ENCODE results near the gene SCAF1. TPM values are rescaled to one million over a fixed set of nuclear protein-coding genes. Genes with fewer than 3 reads are reported as not detected.

SCAF1 gene
- polyA plus RNA-seq, 1 donor from 2014 or later: 11.9 TPM

- H3K9me3 ChIP-seq (ENCODE audit: low read length): no peaks in the 10 kb centered on the region
- H3K9me2 ChIP-seq (ENCODE audit: insufficient read depth, low read length): no peaks in the 10 kb centered on the region
- H2AFZ ChIP-seq (ENCODE audit: low read depth, low read length): no peak overlapping the region
- no peaks in the 10 kb centered on the region for H3K36me3 ChIP-seq (ENCODE audit: insufficient read depth, low read length)
- peaks cover 20% of the 10 kb centered on the region for H3K79me2 ChIP-seq (replicated peaks; ENCODE audit: insufficient read depth, low read length)
- H3F3A ChIP-seq (ENCODE audit: insufficient read depth, low read length, poor library complexity, severe bottlenecking): no peaks in the 10 kb centered on the region
- peak overlapping the region; percentile 96 for H3K9ac ChIP-seq (ENCODE audit: low read length)
- H3K4me3 ChIP-seq (ENCODE audit: low read length): peak overlapping the region; percentile 95
- no peaks in the 10 kb centered on the region for H4K20me1 ChIP-seq (ENCODE audit: insufficient read depth)
- peak overlapping the region; percentile 67 for H3K4me2 ChIP-seq (ENCODE audit: low read length)
- no peak for TF ChIP-seq SMC3 (conservative IDR thresholded peaks at IDR 0.05; ENCODE audit: poor library complexity)
- TF ChIP-seq EP300 (conservative IDR thresholded peaks at IDR 0.05; ENCODE audit: poor library complexity, severe bottlenecking): no peak
- no peak for TF ChIP-seq CTCF (IDR thresholded peaks at IDR 0.05; ENCODE audit: poor library complexity, severe bottlenecking)
- TF ChIP-seq RAD21 (conservative IDR thresholded peaks at IDR 0.05): no peak
- TF ChIP-seq MXI1 (conservative IDR thresholded peaks at IDR 0.05; ENCODE audit: poor library complexity, severe bottlenecking): no peak
- TF ChIP-seq REST (IDR thresholded peaks at IDR 0.05; ENCODE audit: borderline replicate concordance): no peak
- H3K27me3 ChIP-seq (ENCODE audit: insufficient read depth, low read depth, low read length): no peaks in the 10 kb centered on the region
- peak overlapping the region; percentile 97 for H3K27ac ChIP-seq (ENCODE audit: low read length)
Observed at GRCh38 chr19:49592486-49593232, 49.4 kb upstream of the SCAF1 start.

GRCh38 chr19:49593233-49594113 is 48.5 kb upstream of the SCAF1 start:
- no peaks in the 10 kb centered on the region for H3K27me3 ChIP-seq (ENCODE audit: insufficient read depth, low read depth, low read length)
- H3F3A ChIP-seq (ENCODE audit: insufficient read depth, low read length, poor library complexity, severe bottlenecking): no peaks in the 10 kb centered on the region
- H3K4me2 ChIP-seq (ENCODE audit: low read length): peak overlapping the region; percentile 67
- no peaks in the 10 kb centered on the region for H3K9me2 ChIP-seq (ENCODE audit: insufficient read depth, low read length)
- H3K27ac ChIP-seq (ENCODE audit: low read length): peak overlapping the region; percentile 97
- no peak overlapping the region for H2AFZ ChIP-seq (ENCODE audit: low read depth, low read length)
- TF ChIP-seq POLR2AphosphoS5 (IDR thresholded peaks at IDR 0.05): peak; percentile 49
- TF ChIP-seq TAF1 (IDR thresholded peaks at IDR 0.05; ENCODE audit: low read depth): no peak
- peak overlapping the region; percentile 95 for H3K4me3 ChIP-seq (ENCODE audit: low read length)
- no peaks in the 10 kb centered on the region for H4K20me1 ChIP-seq (ENCODE audit: insufficient read depth)
- H3K9me3 ChIP-seq (ENCODE audit: low read length): no peaks in the 10 kb centered on the region
- no peaks in the 10 kb centered on the region for H3K36me3 ChIP-seq (ENCODE audit: insufficient read depth, low read length)
- peak overlapping the region; percentile 96 for H3K9ac ChIP-seq (ENCODE audit: low read length)
- H3K79me2 ChIP-seq (replicated peaks; ENCODE audit: insufficient read depth, low read length): peaks cover 23% of the 10 kb centered on the region
